NCI-H748 (cell line): ENCODE results near the gene ARFGEF2.
"Not testable (repeated sequence)": the region's sequence is repeated elsewhere in the genome, so short reads cannot be mapped to it uniquely, and the experiment has no call there.

ENCODE experiments used
- DNase-seq: peaks from one replicate; lab custom pipeline; 2025; ENCODE audit not compliant: unreplicated experiment; lab: John Stamatoyannopoulos, UW

Gene ARFGEF2

GRCh38 chr20:48990467-48990866 is 69.0 kb downstream of the ARFGEF2 start:
- no peak for DNase-seq

GRCh38 chr20:48995589-48995988 is 74.1 kb downstream of the ARFGEF2 start:
- DNase-seq = peak; percentile 89

GRCh38 chr20:48999890-49000870 is 78.7 kb downstream of the ARFGEF2 start:
- peak; percentile 76 for DNase-seq

- DNase-seq = no peak
Measured at GRCh38 chr20:49001741-49002140, 80.2 kb downstream of the ARFGEF2 start.

- no peak for DNase-seq
Measured at GRCh38 chr20:49006446-49006980, 85.0 kb downstream of the ARFGEF2 start.

GRCh38 chr20:49009899-49010631 is 88.6 kb downstream of the ARFGEF2 start:
- DNase-seq = no peak

- no peak for DNase-seq
Measured at GRCh38 chr20:49024220-49024619, 102.7 kb downstream of the ARFGEF2 start.

- DNase-seq = not testable (repeated sequence)
Measured at GRCh38 chr20:49028177-49028576, 106.7 kb downstream of the ARFGEF2 start.

GRCh38 chr20:49028684-49029083 is 107.2 kb downstream of the ARFGEF2 start:
- DNase-seq = no peak

- DNase-seq = no peak
Measured at GRCh38 chr20:49029203-49029602, 107.7 kb downstream of the ARFGEF2 start.

GRCh38 chr20:49030954-49031619 is 109.6 kb downstream of the ARFGEF2 start:
- DNase-seq = no peak

GRCh38 chr20:49032455-49032854 is 110.9 kb downstream of the ARFGEF2 start:
- no peak for DNase-seq

- no peak for DNase-seq
Measured at GRCh38 chr20:49034070-49034732, 112.7 kb downstream of the ARFGEF2 start.

- DNase-seq = no peak
Measured at GRCh38 chr20:49037962-49038387, 116.5 kb downstream of the ARFGEF2 start.

- no peak for DNase-seq
Measured at GRCh38 chr20:49039854-49040253, 118.3 kb downstream of the ARFGEF2 start.

GRCh38 chr20:49043000-49043399 is 121.5 kb downstream of the ARFGEF2 start:
- DNase-seq = no peak

GRCh38 chr20:49045440-49046086 is 124.1 kb downstream of the ARFGEF2 start:
- DNase-seq = no peak

- peak; percentile 93 for DNase-seq
Measured at GRCh38 chr20:49046087-49046900, 124.8 kb downstream of the ARFGEF2 start, which contains the start of gene CSE1L. TSS of gene CSE1L (plus strand) at chr20:49046312. CDS start at chr20:49058464, 12,152 bp downstream.

GRCh38 chr20:49052334-49052733 is 130.8 kb downstream of the ARFGEF2 start:
- DNase-seq = no peak
